SU-DHL-6 (cell line): ENCODE measurements around the gene ZFP36L2.

Experiments
- EZH2phosphoT487 ChIP-seq: fragments of 200-600 bp; sonication (generic), shearing (Covaris generic); conservative IDR thresholded peaks from 2 replicates; pipeline ENCODE4 v1.6.1; 2018; ENCODE audit warnings: mild to moderate bottlenecking, antibody characterized with exemption, low read length, moderate library complexity, mixed read lengths
- TF ChIP-seq, protein P1 (sequence below): fragments of 200-600 bp; sonication (generic); IDR thresholded peaks from one replicate; pipeline ENCODE4 v1.5.1; 2017; ENCODE audit warnings: antibody characterized with exemption, mild to moderate bottlenecking, low read length, moderate library complexity; ENCODE audit not compliant: insufficient read depth, poor library complexity, severe bottlenecking

DNA sequence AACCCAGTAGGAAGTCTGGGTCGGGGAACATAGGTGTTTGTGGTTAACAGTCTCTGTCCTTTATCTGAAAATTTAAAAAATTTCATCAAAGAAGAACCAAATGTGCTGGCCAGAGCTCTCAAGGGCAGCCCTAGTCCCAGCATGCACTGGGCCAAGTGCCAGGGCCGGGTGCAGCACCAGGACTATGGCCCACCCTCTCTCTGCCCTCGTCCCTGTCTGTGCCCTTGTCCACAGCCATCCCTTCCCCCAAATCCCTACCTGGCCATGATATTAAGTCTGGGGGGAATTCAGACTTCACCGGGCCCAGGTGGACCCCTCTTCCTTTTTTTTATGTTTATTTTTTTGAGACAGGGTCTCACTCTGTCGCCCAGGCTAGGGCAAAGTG, 14.4 kb upstream of the ZFP36L2 start:
- TF ChIP-seq, protein P1, sequence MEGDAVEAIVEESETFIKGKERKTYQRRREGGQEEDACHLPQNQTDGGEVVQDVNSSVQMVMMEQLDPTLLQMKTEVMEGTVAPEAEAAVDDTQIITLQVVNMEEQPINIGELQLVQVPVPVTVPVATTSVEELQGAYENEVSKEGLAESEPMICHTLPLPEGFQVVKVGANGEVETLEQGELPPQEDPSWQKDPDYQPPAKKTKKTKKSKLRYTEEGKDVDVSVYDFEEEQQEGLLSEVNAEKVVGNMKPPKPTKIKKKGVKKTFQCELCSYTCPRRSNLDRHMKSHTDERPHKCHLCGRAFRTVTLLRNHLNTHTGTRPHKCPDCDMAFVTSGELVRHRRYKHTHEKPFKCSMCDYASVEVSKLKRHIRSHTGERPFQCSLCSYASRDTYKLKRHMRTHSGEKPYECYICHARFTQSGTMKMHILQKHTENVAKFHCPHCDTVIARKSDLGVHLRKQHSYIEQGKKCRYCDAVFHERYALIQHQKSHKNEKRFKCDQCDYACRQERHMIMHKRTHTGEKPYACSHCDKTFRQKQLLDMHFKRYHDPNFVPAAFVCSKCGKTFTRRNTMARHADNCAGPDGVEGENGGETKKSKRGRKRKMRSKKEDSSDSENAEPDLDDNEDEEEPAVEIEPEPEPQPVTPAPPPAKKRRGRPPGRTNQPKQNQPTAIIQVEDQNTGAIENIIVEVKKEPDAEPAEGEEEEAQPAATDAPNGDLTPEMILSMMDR, result no peak
- no peak for TF ChIP-seq EZH2phosphoT487
